K562 (cell line): ENCODE results near the gene ITK. TPM values are rescaled to one million over a fixed set of nuclear protein-coding genes. Genes with fewer than 3 reads are reported as not detected.

Experiments used
- ATAC-seq: fragments of 200-7000 bp; cut with Tn5 transposase; 3 replicates; pipeline ENCODE4 v1.9.1; 2020; ENCODE audit warnings: moderate library complexity
- BruUV-seq: library from RNA; stranded (reverse); fragments of 400-500 nt; replicated peaks from 2 replicates; lab custom pipeline; 2021; lab: Mats Ljungman, UMichigan
- CTCF ChIA-PET: fragments of 300-600 bp; formaldehyde crosslinking; extraction: SDS; loops from one replicate; lab custom pipeline; 2021; ENCODE audit warnings: low intra/inter-chr PET ratio; lab: Yijun Ruan, JAX
- POLR2A ChIA-PET: fragments of 300-600, 350-650 bp; sonication (Branson Sonifier 250); formaldehyde crosslinking; extraction: SDS; loops from one replicate; lab custom pipeline; 2021; ENCODE audit warnings: antibody characterized with exemption, inconsistent platforms; lab: Yijun Ruan, JAX
- DNase-seq, 4 experiments: peaks; one replicate each; pipeline versions ENCODE4 v3.0.0 to v3.0.0-alpha.2; 2011 to 2018; ENCODE audit warnings: low spot score in 3 of 4, mixed read lengths in 3 of 4; ENCODE audit errors: extremely low read depth in 1 of 4
- FAIRE-seq: peaks from 2 replicates; lab custom pipeline; 2011; peaks lifted over from hg19 to GRCh38; lab: Jason Lieb, UNC
- H2AFZ ChIP-seq: 2 replicates; pipeline ENCODE4 v1.6.0; 2011; ENCODE audit warnings: low read depth, low read length, control low read depth, inconsistent platforms
- H3K27ac ChIP-seq: fragments of 200-600 bp; 3 replicates; pipeline ENCODE4 v1.8.0; 2011; ENCODE audit warnings: low read depth, mild to moderate bottlenecking, control low read depth, inconsistent platforms, low read length, moderate library complexity, mixed read lengths; ENCODE audit errors: extremely low read depth
- H3K27me3 ChIP-seq, 2 experiments: fragments of 300-600 bp in 1 of 2; 2 replicates in 1 of 2; 3 replicates in 1 of 2; pipeline versions ENCODE4 v1.6.0 to v1.8.0; 2011; ENCODE audit warnings: inconsistent platforms in 2 of 2, low read length in 2 of 2, mild to moderate bottlenecking in 1 of 2, mixed read lengths in 1 of 2, moderate library complexity in 1 of 2; ENCODE audit not compliant: control insufficient read depth in 2 of 2, insufficient read depth in 2 of 2
- H3K36me3 ChIP-seq: fragments of 300-600 bp; 3 replicates; pipeline ENCODE4 v1.8.0; 2011; ENCODE audit warnings: mild to moderate bottlenecking, low read length, inconsistent platforms; ENCODE audit not compliant: control insufficient read depth, insufficient read depth
- H3K4me1 ChIP-seq, 2 experiments: fragments of 200-600 bp in 1 of 2; replicated peaks in 1 of 2; 2 replicates in 1 of 2; 3 replicates in 1 of 2; pipeline versions ENCODE4 v1.5.1 to v1.8.0; 2011; ENCODE audit warnings: inconsistent platforms in 2 of 2, low read length in 2 of 2, mild to moderate bottlenecking in 1 of 2, mixed read lengths in 1 of 2, moderate library complexity in 1 of 2; ENCODE audit not compliant: control insufficient read depth in 2 of 2, insufficient read depth in 2 of 2
- H3K4me2 ChIP-seq: 2 replicates; pipeline ENCODE4 v1.6.1; 2011; ENCODE audit warnings: low read length, control low read depth, inconsistent platforms, mixed read lengths; ENCODE audit not compliant: insufficient read depth
- H3K4me3 ChIP-seq: fragments of 200-600 bp; sonication (generic), shearing (Covaris generic); 2 replicates; pipeline ENCODE4 v1.5.1; 2016; ENCODE audit warnings: control low read depth, inconsistent platforms
- H3K79me2 ChIP-seq: fragments of 200-600 bp; 3 replicates; pipeline ENCODE4 v1.8.0; 2011; ENCODE audit warnings: low read length, inconsistent platforms; ENCODE audit not compliant: control insufficient read depth, insufficient read depth
- H3K9ac ChIP-seq, 2 experiments: 2 replicates each; pipeline versions ENCODE4 v1.6.0 to v1.6.1; 2011; ENCODE audit warnings: low read depth in 2 of 2, low read length in 2 of 2, control low read depth in 1 of 2, inconsistent platforms in 1 of 2, mild to moderate bottlenecking in 1 of 2, mixed read lengths in 1 of 2; ENCODE audit not compliant: insufficient read depth in 1 of 2
- H3K9me1 ChIP-seq: one replicate; pipeline ENCODE4 v1.6.0; 2011; ENCODE audit warnings: inconsistent platforms, mild to moderate bottlenecking, low read length, moderate library complexity; ENCODE audit not compliant: control insufficient read depth, insufficient read depth
- H3K9me3 ChIP-seq: replicated peaks from 2 replicates; pipeline ENCODE4 v1.5.1; 2011; ENCODE audit warnings: low read depth, low read length, inconsistent platforms; ENCODE audit not compliant: control insufficient read depth, insufficient read depth
- H4K20me1 ChIP-seq: replicated peaks from 2 replicates; pipeline ENCODE4 v1.6.1; 2011; ENCODE audit warnings: low read length, inconsistent platforms, mixed read lengths; ENCODE audit not compliant: control insufficient read depth, insufficient read depth
- BRF1 ChIP-seq: IDR thresholded peaks from 3 replicates; pipeline ENCODE4 v1.6.1; 2011; ENCODE audit warnings: borderline replicate concordance, mild to moderate bottlenecking; ENCODE audit not compliant: insufficient read length; ENCODE audit errors: extremely low read depth
- GABPB1 ChIP-seq: sonication (generic); formaldehyde crosslinking; IDR thresholded peaks from 2 replicates; pipeline ENCODE4 v1.8.0; 2022; ENCODE audit warnings: mild to moderate bottlenecking, missing genetic modification reagents
- MYBL2 ChIP-seq, 2 experiments: fragments of 450-650 bp in 1 of 2; sonication (generic) in 1 of 2; formaldehyde crosslinking in 1 of 2; IDR thresholded peaks; 2 replicates each; pipeline versions ENCODE4 v1.6.1 to v1.8.1; 2017 to 2022; ENCODE audit warnings: borderline replicate concordance in 1 of 2, inconsistent platforms in 1 of 2, low read depth in 1 of 2, mild to moderate bottlenecking in 1 of 2, missing genetic modification reagents in 1 of 2, moderate library complexity in 1 of 2
- RFX1 ChIP-seq: fragments of 450-650 bp; IDR thresholded peaks from 2 replicates; pipeline ENCODE4 v1.6.1; 2016; ENCODE audit warnings: mild to moderate bottlenecking, moderate library complexity
- ZNF146 ChIP-seq: IDR thresholded peaks from one replicate; pipeline ENCODE4 v1.6.1; 2018; ENCODE audit warnings: missing compliant biosample characterization; ENCODE audit not compliant: unreplicated experiment
- ZNF274 ChIP-seq: IDR thresholded peaks from 2 replicates; pipeline ENCODE4 v1.6.1; 2011; ENCODE audit warnings: low read depth, mild to moderate bottlenecking, low read length, moderate library complexity, borderline replicate concordance
- ZNF445 ChIP-seq: fragments of 250-450 bp; sonication (Bioruptor Pico); IDR thresholded peaks from 2 replicates; pipeline ENCODE4 v1.4.0; 2020; ENCODE audit warnings: low read depth, mild to moderate bottlenecking, moderate library complexity
- WGBS: fragments of 100-300 bp; shearing (Covaris generic); methylation state at CpG from one replicate; pipeline ENCODE4 v1.1.6; 2016; ENCODE audit warnings: low coverage, mixed read lengths; ENCODE audit not compliant: insufficient coverage; ENCODE audit errors: missing lambda C conversion rate; 5-methylcytosine and 5-hydroxymethylcytosine counted together
- in situ Hi-C: fragments of 300-500 bp; cut with MboI; formaldehyde crosslinking; loops from 4 replicates; pipeline ENCODE4 v1.15.0; 2018; ENCODE audit warnings: inconsistent platforms, mixed read lengths
- intact Hi-C: fragments of 100-400 bp; cut with micrococcal nuclease; formaldehyde crosslinking; loops from 2 replicates; pipeline ENCODE4 v1.14.2; 2022
- polyA plus RNA-seq, 8 experiments: library from polyadenylated mRNA; depleted of rRNA in 4 of 8; stranded (reverse) in 5 of 8; unstranded in 3 of 8; fragments of >200 nt; fragmentation: Nextera tagmentation in 2 of 8; fragmentation: Illumina TruSeq in 1 of 8; extraction: Ambion mirVana in 2 of 8; extraction: Trizol in 1 of 8; gene quantifications; 2 replicates each; pipeline versions ENCODE4 v1.2.1 to v1.2.3, GENCODE V29; 2011 to 2014; ENCODE audit warnings: inconsistent platforms in 1 of 8, missing spikeins in 1 of 8
- total RNA-seq, 7 experiments: library from RNA; depleted of rRNA in 6 of 7; stranded (reverse); fragments of >200 nt in 6 of 7; fragmentation: Illumina TruSeq in 2 of 7; extraction: Trizol in 2 of 7; gene quantifications; 2 replicates each; pipeline versions ENCODE4 v1.2.1 to v1.2.3, GENCODE V29; 2011 to 2021; ENCODE audit warnings: low replicate concordance in 1 of 7
- TF ChIP-seq, protein P1 (sequence below): fragments of 450-650 bp; IDR thresholded peaks from 2 replicates; pipeline ENCODE4 v1.6.1; 2016; ENCODE audit warnings: low read depth, mild to moderate bottlenecking, moderate library complexity
- TF ChIP-seq, protein P2 (sequence below): fragments of 250-450 bp; sonication (Bioruptor Pico); IDR thresholded peaks from 2 replicates; pipeline ENCODE4 v1.4.0; 2020; ENCODE audit warnings: mild to moderate bottlenecking
- TF ChIP-seq, protein P3 (sequence below): fragments of 450-650 bp; IDR thresholded peaks from 2 replicates; pipeline ENCODE4 v1.6.1; 2018; ENCODE audit not compliant: partially characterized antibody

The ITK gene
- total and polyA plus RNA-seq, 9 of the 15 experiments (the other 6 are each of a cell fraction or from before 2014, with no cell fraction given) = 0.04 to 0.75 TPM; not detected in 7

DNA sequence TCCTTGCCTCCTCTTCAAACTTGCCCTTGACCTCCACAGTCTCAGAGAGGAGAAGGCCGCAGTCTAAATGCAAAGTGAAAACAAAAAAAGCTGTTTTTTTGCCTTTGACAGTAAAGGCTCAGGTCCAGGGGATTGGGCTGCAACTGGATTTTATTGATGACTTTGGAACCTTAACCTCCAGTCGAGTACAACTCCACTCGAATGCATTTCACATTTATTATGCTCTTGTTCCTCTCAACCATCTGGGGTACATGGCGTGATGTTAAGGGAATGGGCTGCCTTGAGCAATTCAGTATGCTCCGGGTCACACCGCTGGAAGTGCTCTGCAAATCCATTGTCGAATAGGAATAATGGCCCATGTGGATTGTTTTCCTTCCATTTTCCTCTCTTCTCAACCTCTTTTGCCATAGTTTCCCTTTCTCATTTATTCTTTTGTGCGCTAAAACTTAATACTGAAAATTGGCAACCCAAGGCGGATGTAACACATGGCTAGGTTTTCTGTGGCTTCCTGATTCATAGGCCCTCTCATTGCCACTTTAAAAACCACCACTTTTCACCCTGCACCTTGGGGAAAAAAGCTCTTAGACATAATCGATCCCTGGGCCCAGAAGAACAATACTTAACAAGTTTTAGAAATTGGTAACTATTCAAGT, 34.3 kb downstream of the ITK start:
- no peak overlapping the region for H3K4me2 ChIP-seq

More for the DNA sequence above, 34.3 kb downstream of the ITK start:
- in situ Hi-C loops = no loop called here
- H3K27ac ChIP-seq = no peak overlapping the region
- no TSS peak for BruUV-seq
- DNase-seq = no peak
- no peak for ATAC-seq
- TF ChIP-seq, protein P1, sequence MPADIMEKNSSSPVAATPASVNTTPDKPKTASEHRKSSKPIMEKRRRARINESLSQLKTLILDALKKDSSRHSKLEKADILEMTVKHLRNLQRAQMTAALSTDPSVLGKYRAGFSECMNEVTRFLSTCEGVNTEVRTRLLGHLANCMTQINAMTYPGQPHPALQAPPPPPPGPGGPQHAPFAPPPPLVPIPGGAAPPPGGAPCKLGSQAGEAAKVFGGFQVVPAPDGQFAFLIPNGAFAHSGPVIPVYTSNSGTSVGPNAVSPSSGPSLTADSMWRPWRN = no peak
- TF ChIP-seq ZNF445 (CRISPR knock-in tag) = no peak
- TF ChIP-seq BRF1 = no peak
- no peak for TF ChIP-seq MYBL2 (IDR thresholded peaks at IDR 0.05; ENCODE audit: low read depth)
- no peak for TF ChIP-seq MYBL2 (CRISPR knock-in tag; IDR thresholded peaks at IDR 0.05; ENCODE audit: borderline replicate concordance)
- TF ChIP-seq, protein P2, sequence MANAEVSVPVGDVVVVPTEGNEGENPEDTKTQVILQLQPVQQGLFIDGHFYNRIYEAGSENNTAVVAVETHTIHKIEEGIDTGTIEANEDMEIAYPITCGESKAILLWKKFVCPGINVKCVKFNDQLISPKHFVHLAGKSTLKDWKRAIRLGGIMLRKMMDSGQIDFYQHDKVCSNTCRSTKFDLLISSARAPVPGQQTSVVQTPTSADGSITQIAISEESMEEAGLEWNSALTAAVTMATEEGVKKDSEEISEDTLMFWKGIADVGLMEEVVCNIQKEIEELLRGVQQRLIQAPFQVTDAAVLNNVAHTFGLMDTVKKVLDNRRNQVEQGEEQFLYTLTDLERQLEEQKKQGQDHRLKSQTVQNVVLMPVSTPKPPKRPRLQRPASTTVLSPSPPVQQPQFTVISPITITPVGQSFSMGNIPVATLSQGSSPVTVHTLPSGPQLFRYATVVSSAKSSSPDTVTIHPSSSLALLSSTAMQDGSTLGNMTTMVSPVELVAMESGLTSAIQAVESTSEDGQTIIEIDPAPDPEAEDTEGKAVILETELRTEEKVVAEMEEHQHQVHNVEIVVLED (CRISPR knock-in tag) = no peak
- no peak for TF ChIP-seq ZNF146 (CRISPR knock-in tag)
- TF ChIP-seq GABPB1 (CRISPR knock-in tag) = no peak
- TF ChIP-seq, protein P3, sequence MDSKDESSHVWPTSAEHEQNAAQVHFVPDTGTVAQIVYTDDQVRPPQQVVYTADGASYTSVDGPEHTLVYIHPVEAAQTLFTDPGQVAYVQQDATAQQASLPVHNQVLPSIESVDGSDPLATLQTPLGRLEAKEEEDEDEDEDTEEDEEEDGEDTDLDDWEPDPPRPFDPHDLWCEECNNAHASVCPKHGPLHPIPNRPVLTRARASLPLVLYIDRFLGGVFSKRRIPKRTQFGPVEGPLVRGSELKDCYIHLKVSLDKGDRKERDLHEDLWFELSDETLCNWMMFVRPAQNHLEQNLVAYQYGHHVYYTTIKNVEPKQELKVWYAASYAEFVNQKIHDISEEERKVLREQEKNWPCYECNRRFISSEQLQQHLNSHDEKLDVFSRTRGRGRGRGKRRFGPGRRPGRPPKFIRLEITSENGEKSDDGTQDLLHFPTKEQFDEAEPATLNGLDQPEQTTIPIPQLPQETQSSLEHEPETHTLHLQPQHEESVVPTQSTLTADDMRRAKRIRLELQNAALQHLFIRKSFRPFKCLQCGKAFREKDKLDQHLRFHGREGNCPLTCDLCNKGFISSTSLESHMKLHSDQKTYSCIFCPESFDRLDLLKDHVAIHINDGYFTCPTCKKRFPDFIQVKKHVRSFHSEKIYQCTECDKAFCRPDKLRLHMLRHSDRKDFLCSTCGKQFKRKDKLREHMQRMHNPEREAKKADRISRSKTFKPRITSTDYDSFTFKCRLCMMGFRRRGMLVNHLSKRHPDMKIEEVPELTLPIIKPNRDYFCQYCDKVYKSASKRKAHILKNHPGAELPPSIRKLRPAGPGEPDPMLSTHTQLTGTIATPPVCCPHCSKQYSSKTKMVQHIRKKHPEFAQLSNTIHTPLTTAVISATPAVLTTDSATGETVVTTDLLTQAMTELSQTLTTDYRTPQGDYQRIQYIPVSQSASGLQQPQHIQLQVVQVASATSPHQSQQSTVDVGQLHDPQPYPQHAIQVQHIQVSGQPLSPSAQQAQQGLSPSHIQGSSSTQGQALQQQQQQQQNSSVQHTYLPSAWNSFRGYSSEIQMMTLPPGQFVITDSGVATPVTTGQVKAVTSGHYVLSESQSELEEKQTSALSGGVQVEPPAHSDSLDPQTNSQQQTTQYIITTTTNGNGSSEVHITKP = no peak
- no peak for TF ChIP-seq RFX1
- no peak for TF ChIP-seq ZNF274
- TF ChIP-seq, all 486 proteins: peak for 0
- Histone ChIP-seq H3K79me2 (no peaks in the 10 kb centered on the region), H3K36me3 (no peaks in the 10 kb centered on the region), H3K9me1 (no peaks in the 10 kb centered on the region), H4K20me1 (no peaks in the 10 kb centered on the region), H3K9me3 (no peaks in the 10 kb centered on the region), H3K4me3 (no peak overlapping the region), H2AFZ (no peak overlapping the region), H3K9ac (no peak overlapping the region), H3K4me1 (no peaks in the 10 kb centered on the region; a peak in 1 of 5 replicates), H3K27me3 (no peaks in the 10 kb centered on the region)
- under 1% methylated on average over 10 of the region's 10 CpGs for WGBS
- ChIA-PET CTCF (no interaction called here), POLR2A (no interaction called here)
- FAIRE-seq = no peak
- intact Hi-C loops = no loop called here
